Activated T-helper 2 cell treated with anti-CD3 and anti-CD28 coated beads, Interferon-gamma antibody, Interleukin-2, Interleukin-4, amounts not matched to agents 10 μg/mL and 5 μg/mL and 100 μg/mL, durations not matched to agents 14 hours and 24 hours and 36 hours (primary cell): Measurements from ENCODE around the gene PDE10A. TPM values are rescaled to one million over a fixed set of nuclear protein-coding genes. Genes with fewer than 3 reads are reported as not detected.

Experiments
- DNase-seq: peaks from one replicate; pipeline ENCODE4 v3.0.0; 2021; ENCODE audit warnings: low spot score
- H3K27ac Mint-ChIP-seq: one replicate; pipeline ENCODE4 v1.8.0; 2021; ENCODE audit warnings: mixed read lengths
- H3K27me3 Mint-ChIP-seq: one replicate; pipeline ENCODE4 v1.8.0; 2021; ENCODE audit warnings: low read depth, mixed read lengths
- H3K36me3 Mint-ChIP-seq: one replicate; pipeline ENCODE4 v1.8.0; 2021; ENCODE audit warnings: low read depth, mixed read lengths
- H3K4me1 Mint-ChIP-seq: one replicate; pipeline ENCODE4 v1.8.0; 2021; ENCODE audit warnings: low read depth, mixed read lengths
- H3K4me3 Mint-ChIP-seq: one replicate; pipeline ENCODE4 v1.8.0; 2021; ENCODE audit warnings: low read depth, mild to moderate bottlenecking, moderate library complexity, mixed read lengths
- H3K9me3 Mint-ChIP-seq: one replicate; pipeline ENCODE4 v1.8.0; 2021; ENCODE audit warnings: mixed read lengths
- intact Hi-C: fragments of 100-400 bp; cut with micrococcal nuclease; formaldehyde crosslinking; loops from one replicate; pipeline ENCODE4 v1.15.1; 2023
- total RNA-seq: library from RNA; stranded (reverse); gene quantifications from 2 replicates; pipeline ENCODE4 v1.2.3, GENCODE V29; 2022

Gene PDE10A
- total RNA-seq, 1 donor from 2014 or later = not detected

DNA sequence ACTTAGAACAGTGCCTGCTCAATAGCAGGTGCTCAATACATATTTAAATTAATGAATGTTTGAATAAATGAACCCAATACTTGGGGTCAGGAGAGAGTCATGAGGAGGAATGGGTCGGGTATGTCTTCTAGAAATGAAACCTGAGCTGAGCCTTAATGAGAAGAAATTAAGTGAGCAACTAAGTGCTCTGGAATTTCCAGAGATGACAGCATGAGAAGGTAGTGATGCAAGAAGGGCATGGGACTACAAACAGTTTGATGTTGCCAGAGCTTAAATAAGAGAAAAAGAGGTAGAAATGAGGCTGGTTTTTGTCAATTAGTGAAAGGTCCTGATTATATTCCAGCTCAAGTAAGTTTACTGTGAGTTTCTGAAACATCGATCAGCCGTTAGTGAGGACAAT lies 82.9 kb downstream of the PDE10A start:
- no peak overlapping the region for H3K27ac Mint-ChIP-seq
- H3K36me3 Mint-ChIP-seq = no peaks in the 10 kb centered on the region
- H3K9me3 Mint-ChIP-seq = no peaks in the 10 kb centered on the region
- no peaks in the 10 kb centered on the region for H3K4me1 Mint-ChIP-seq
- no peak for DNase-seq
- H3K4me3 Mint-ChIP-seq = no peak overlapping the region
- intact Hi-C loops = no loop called here
- no peaks in the 10 kb centered on the region for H3K27me3 Mint-ChIP-seq

DNA sequence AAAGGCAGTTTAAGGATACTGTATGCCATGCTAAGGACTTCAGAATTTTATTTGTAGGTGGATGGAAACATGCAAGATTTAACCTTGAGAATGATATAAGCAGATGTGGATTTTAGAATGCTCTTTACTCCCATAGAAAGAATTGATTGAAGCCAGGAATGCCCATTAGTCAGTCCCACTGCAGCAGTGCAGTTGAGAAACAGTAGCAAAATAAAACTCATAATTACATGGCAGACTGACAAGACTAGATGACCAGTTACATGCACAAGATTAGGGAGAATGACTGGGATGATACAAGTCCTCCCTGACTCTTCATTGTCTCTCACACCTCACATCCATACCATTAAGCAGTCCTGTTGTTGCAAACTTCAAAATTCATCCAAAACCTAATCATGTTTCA lies 83.9 kb downstream of the PDE10A start:
- Mint-ChIP-seq H3K27ac (no peak overlapping the region), H3K4me1 (no peaks in the 10 kb centered on the region), H3K4me3 (no peak overlapping the region), H3K27me3 (no peaks in the 10 kb centered on the region), H3K36me3 (no peaks in the 10 kb centered on the region), H3K9me3 (no peaks in the 10 kb centered on the region)
- no peak for DNase-seq
- intact Hi-C loops = no loop called here

- no peaks in the 10 kb centered on the region for H3K9me3 Mint-ChIP-seq
- DNase-seq = no peak
- intact Hi-C loops = no loop called here
- no peaks in the 10 kb centered on the region for H3K36me3 Mint-ChIP-seq
- no peaks in the 10 kb centered on the region for H3K27me3 Mint-ChIP-seq
- H3K27ac Mint-ChIP-seq = no peak overlapping the region
- no peak overlapping the region for H3K4me3 Mint-ChIP-seq
- no peaks in the 10 kb centered on the region for H3K4me1 Mint-ChIP-seq
Measured at GRCh38 chr6:165577556-165577955, 85.5 kb downstream of the PDE10A start.

- intact Hi-C loops = no loop called here
- H3K36me3 Mint-ChIP-seq = no peaks in the 10 kb centered on the region
- no peak overlapping the region for H3K4me3 Mint-ChIP-seq
- DNase-seq = no peak
- H3K27ac Mint-ChIP-seq = no peak overlapping the region
- H3K27me3 Mint-ChIP-seq = no peaks in the 10 kb centered on the region
- peaks cover 3% of the 10 kb centered on the region for H3K4me1 Mint-ChIP-seq
- no peaks in the 10 kb centered on the region for H3K9me3 Mint-ChIP-seq
Measured at GRCh38 chr6:165575158-165575549, 87.9 kb downstream of the PDE10A start.

DNA sequence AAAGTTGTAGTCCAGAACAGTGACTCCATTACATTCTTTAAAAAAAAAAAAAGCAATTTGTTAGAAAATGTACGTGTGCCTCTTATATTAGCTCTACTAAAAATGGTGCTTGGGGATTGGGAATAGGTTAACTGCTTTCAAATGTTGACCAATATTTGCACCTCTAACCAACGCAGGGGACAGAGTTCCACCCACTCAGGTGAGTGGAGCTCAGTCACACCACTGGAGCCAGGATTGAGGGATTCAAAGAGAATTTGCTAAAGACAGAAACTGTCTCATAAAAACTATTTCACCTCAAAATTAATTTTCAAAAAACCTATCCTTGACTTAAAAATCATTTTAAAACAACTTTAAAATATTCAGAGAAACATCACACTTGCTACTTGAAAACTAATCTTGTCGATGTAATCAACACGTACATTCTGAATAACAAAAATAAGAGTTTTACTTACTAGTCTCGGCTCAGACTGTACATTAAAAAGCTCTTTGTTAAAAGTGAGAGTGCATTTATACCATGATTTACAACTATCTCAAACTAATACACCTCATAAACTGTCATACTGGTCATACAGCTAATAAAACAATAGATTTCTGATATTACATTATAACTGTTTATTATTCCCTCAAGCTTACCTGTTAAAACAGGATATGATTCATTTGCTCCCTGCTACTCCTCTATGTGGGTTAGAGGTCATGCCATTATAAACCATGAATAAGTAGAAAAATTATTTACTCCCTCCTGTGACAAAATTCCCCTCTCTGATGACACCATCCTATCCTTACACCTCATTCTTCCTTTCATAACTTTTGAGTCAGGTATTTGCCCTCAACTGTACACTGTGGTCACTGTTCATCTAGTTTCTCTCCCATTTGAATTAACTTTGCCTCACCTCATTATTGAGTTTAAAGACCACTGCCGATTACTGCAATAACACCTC lies 88.6 kb downstream of the PDE10A start:
- intact Hi-C loops = no loop called here
- H3K4me3 Mint-ChIP-seq = no peak overlapping the region
- H3K36me3 Mint-ChIP-seq = no peaks in the 10 kb centered on the region
- H3K4me1 Mint-ChIP-seq = peaks cover 3% of the 10 kb centered on the region
- H3K9me3 Mint-ChIP-seq = no peaks in the 10 kb centered on the region
- H3K27me3 Mint-ChIP-seq = no peaks in the 10 kb centered on the region
- H3K27ac Mint-ChIP-seq = no peak overlapping the region
- DNase-seq = no peak

GRCh38 chr6:165573671-165574070 lies 89.4 kb downstream of the PDE10A start:
- Mint-ChIP-seq H3K4me3 (no peak overlapping the region), H3K36me3 (no peaks in the 10 kb centered on the region), H3K9me3 (no peaks in the 10 kb centered on the region), H3K4me1 (peaks cover 3% of the 10 kb centered on the region), H3K27ac (no peak overlapping the region), H3K27me3 (no peaks in the 10 kb centered on the region)
- intact Hi-C loops = no loop called here
- no peak for DNase-seq

DNA sequence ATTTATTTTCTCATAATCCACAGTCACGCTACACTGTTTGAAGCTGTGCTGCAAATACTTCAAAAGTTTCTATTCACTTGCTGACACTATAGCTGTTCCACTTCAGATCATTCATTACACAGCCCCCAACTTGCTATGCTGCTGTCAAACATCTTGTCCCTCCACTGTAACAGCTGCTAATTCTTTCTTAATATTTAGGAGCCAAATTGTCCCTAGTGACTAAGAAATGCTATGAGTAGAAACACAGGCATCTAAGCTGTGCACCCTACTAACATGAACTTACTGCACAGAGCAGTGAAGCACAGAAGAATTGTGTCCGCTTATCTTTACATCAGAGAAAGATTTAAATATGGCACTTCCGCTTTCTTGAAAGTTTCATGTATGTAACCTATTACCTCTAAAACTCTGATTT lies 91.3 kb downstream of the PDE10A start:
- Mint-ChIP-seq H3K4me1 (peaks cover 3% of the 10 kb centered on the region), H3K9me3 (no peaks in the 10 kb centered on the region), H3K27ac (no peak overlapping the region), H3K4me3 (no peak overlapping the region), H3K36me3 (no peaks in the 10 kb centered on the region), H3K27me3 (no peaks in the 10 kb centered on the region)
- DNase-seq = no peak
- intact Hi-C loops = no loop called here

DNA sequence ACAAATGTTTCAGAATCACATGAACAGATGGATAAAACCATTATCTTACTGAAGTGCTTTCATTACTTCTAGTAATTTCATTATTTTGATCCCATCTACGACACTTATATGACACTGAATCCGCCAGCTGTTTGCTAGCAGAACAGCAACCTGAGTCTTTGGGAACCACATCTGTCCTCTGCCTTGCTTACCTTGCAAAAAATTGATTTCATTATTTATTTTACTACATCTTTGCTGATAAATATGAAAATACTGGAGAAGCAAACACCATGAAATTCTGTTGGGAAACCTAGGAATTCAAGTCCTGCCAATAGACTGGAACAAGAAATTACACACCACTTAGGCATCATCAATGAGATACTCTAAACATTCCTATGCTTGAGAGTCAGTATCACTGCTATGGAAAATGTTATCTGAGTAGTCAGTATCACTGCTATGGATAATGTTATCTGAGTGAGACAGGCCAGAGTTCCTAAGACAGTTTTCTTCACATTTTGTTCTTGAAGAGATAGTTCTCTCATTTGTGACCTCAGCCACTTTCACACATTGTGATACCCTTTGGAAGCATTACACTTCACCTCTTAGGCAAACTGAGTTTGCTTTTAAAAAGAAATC lies 91.9 kb downstream of the PDE10A start:
- no peaks in the 10 kb centered on the region for H3K27me3 Mint-ChIP-seq
- intact Hi-C loops = no loop called here
- H3K4me3 Mint-ChIP-seq = no peak overlapping the region
- no peak overlapping the region for H3K27ac Mint-ChIP-seq
- H3K4me1 Mint-ChIP-seq = peaks cover 3% of the 10 kb centered on the region
- no peak for DNase-seq
- no peaks in the 10 kb centered on the region for H3K36me3 Mint-ChIP-seq
- H3K9me3 Mint-ChIP-seq = no peaks in the 10 kb centered on the region

DNA sequence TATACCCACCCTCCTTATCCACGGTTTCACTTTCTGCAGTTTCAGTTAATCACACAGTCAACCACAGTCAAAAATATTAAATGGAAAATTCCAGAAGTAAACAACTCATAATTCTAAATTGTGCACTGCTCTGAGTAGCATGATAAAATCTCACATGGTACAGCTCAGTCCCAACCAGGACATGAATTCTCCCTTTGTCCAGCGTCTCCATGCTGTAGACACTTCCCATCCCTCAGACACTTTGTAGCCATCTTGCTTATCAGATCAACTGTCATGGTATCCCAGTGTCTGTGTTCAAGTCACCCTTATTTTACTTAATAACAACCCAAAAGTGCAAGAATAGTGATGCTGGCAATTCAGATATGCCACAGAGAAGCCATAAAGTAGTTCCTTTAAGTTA lies 94.7 kb downstream of the PDE10A start:
- intact Hi-C loops = no loop called here
- H3K36me3 Mint-ChIP-seq = no peaks in the 10 kb centered on the region
- no peak overlapping the region for H3K4me3 Mint-ChIP-seq
- DNase-seq = no peak
- no peaks in the 10 kb centered on the region for H3K27me3 Mint-ChIP-seq
- no peaks in the 10 kb centered on the region for H3K9me3 Mint-ChIP-seq
- H3K4me1 Mint-ChIP-seq = peaks cover 3% of the 10 kb centered on the region
- H3K27ac Mint-ChIP-seq = no peak overlapping the region

DNA sequence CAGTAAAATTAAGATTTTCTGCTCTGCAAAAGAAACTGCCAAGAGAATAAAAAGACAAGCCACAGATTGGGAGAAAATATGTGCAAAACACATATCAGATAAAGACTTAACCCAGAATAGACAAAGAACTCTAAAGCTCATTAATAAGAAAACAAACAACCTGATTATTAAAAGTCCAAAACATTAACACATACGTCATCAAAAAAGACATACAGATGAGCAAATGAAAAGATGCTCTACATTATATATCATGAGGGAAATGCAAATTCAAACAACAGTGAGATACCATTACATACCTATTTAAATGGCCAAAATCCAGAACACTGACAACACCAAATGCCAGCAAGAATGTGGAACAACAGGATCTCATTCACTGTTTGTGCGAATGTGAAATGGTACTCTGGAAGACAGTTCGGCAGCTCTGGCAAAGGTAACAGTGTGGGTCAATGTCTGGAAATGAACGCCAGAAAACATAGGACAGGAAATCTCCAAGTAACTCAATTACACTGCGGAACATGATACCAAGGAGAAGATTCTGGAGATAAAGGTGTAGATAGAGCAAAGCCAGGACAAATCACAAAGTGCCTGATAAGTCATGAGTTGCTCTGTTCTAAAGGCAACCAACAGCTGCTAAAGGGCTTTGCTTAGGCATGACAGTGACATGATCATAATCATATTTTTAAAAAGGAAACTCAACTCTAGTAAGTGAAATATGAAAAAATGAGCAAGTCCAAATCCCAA lies 96.8 kb downstream of the PDE10A start:
- no peak for DNase-seq
- no peaks in the 10 kb centered on the region for H3K36me3 Mint-ChIP-seq
- no peak overlapping the region for H3K27ac Mint-ChIP-seq
- H3K4me1 Mint-ChIP-seq = no peaks in the 10 kb centered on the region
- H3K4me3 Mint-ChIP-seq = no peak overlapping the region
- peaks cover 4% of the 10 kb centered on the region for H3K9me3 Mint-ChIP-seq
- H3K27me3 Mint-ChIP-seq = no peaks in the 10 kb centered on the region
- intact Hi-C loops = no loop called here

DNA sequence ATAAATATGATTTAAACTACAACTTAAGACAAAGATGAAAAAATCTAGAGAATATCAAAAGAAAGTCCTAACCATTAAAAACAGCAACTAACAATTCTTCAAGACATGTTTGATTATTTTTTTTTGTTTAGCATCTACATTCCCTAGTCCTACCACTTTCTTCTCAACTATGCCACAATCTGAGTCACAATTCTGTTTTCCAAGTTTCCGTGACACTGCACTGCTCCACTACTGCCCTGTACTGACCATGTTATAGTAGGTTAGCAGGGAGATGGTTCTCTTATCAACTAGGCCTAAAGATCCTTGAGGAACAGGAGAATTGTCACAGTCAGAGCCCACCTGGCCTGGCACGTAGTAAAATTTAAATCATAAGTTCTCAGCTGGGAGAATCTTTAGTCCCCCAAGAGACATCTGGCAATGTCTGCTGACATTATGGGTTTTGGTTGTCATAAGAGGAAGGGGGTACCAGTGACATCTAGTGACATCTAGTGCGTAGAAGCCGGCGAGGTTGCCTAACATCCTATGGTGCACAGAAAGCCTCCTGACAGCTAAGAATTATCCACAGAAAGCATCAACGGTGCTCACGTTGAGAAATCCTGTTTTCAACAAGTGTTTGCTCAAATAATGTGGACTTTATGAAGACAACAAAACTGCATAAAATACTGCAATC lies 100.5 kb downstream of the PDE10A start:
- Mint-ChIP-seq H3K27ac (no peak overlapping the region), H3K9me3 (peaks cover 16% of the 10 kb centered on the region), H3K27me3 (no peaks in the 10 kb centered on the region), H3K36me3 (no peaks in the 10 kb centered on the region), H3K4me3 (no peak overlapping the region), H3K4me1 (no peaks in the 10 kb centered on the region)
- DNase-seq = no peak
- intact Hi-C loops = no loop called here

DNA sequence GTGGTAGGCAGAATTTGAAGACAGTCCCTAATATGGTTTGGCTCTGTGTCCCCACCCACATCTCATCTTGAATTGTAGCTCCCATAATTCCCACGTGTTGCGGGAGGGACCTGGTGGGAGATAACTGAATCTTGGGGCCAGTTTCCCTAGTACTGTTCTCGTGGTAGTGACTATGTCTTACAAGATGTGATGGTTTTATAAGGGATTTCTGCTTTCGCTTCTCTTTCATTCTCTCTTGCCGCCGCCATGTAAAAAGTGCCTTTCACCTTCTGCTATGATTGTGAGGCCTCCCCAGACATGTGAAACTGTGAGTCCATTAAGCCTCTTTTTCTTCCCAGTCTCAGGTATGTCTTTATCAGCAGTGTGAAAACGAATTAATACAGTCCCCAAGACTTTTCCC lies 103.4 kb downstream of the PDE10A start:
- intact Hi-C loops = no loop called here
- Mint-ChIP-seq H3K27me3 (no peaks in the 10 kb centered on the region), H3K4me3 (no peak overlapping the region), H3K27ac (no peak overlapping the region), H3K36me3 (no peaks in the 10 kb centered on the region), H3K9me3 (peaks cover 16% of the 10 kb centered on the region), H3K4me1 (no peaks in the 10 kb centered on the region)
- no peak for DNase-seq
